PFSK-1 (cell line): ENCODE results near the gene EML3.

ENCODE experiments used
- FOXP2 ChIP-seq: optimal IDR thresholded peaks from 2 replicates; pipeline ENCODE3; 2011; ENCODE audit warnings: borderline replicate concordance, control low read depth, inconsistent platforms; ENCODE audit not compliant: insufficient read depth; ENCODE audit errors: extremely low read length, extremely low read depth
- POLR2AphosphoS5 ChIP-seq: IDR thresholded peaks from 2 replicates; pipeline ENCODE4 v1.6.1; 2012; ENCODE audit warnings: low read depth, mild to moderate bottlenecking, control low read depth, low read length, moderate library complexity
- REST ChIP-seq, 2 experiments: IDR thresholded peaks; 2 replicates each; pipeline versions ENCODE4 v1.6.1 to v1.8.0; 2011 to 2012; ENCODE audit warnings: low read depth in 2 of 2, low read length in 2 of 2, control low read depth in 1 of 2, inconsistent platforms in 1 of 2, mild to moderate bottlenecking in 1 of 2, moderate library complexity in 1 of 2; ENCODE audit not compliant: insufficient read depth in 1 of 2
- SIN3A ChIP-seq: IDR thresholded peaks from 2 replicates; pipeline ENCODE4 v1.6.1; 2012; ENCODE audit warnings: mild to moderate bottlenecking, low read length, moderate library complexity, borderline replicate concordance; ENCODE audit not compliant: insufficient read depth
- TAF1 ChIP-seq: IDR thresholded peaks from 2 replicates; pipeline ENCODE4 v1.6.1; 2012; ENCODE audit warnings: low read length, control low read depth, borderline replicate concordance; ENCODE audit not compliant: insufficient read depth

The EML3 gene

GRCh38 chr11:62580959-62581715 is 31.4 kb downstream of the EML3 start:
- TF ChIP-seq SIN3A (no peak), POLR2AphosphoS5 (no peak), FOXP2 (no peak), TAF1 (no peak), REST (IDR thresholded peaks at IDR 0.05; ENCODE audit: insufficient read depth in 1 of 2, low read depth in 2 of 2, low read length in 2 of 2) (no peak)

- no peak for TF ChIP-seq SIN3A
- TF ChIP-seq TAF1 = no peak
- TF ChIP-seq REST (IDR thresholded peaks at IDR 0.05; ENCODE audit: insufficient read depth in 1 of 2, low read depth in 2 of 2, low read length in 2 of 2) = no peak
- TF ChIP-seq POLR2AphosphoS5 = no peak
- TF ChIP-seq FOXP2 = no peak
These were observed 33.3 kb downstream of the EML3 start for GRCh38 chr11:62579252-62579651.

GRCh38 chr11:62578541-62578940 is 34.0 kb downstream of the EML3 start:
- TF ChIP-seq TAF1 = no peak
- no peak for TF ChIP-seq REST (IDR thresholded peaks at IDR 0.05; ENCODE audit: insufficient read depth in 1 of 2, low read depth in 2 of 2, low read length in 2 of 2)
- TF ChIP-seq SIN3A = no peak
- no peak for TF ChIP-seq FOXP2
- no peak for TF ChIP-seq POLR2AphosphoS5

- TF ChIP-seq TAF1 = no peak
- TF ChIP-seq REST (IDR thresholded peaks at IDR 0.05; ENCODE audit: insufficient read depth in 1 of 2, low read depth in 2 of 2, low read length in 2 of 2) = no peak
- no peak for TF ChIP-seq POLR2AphosphoS5
- no peak for TF ChIP-seq FOXP2
- TF ChIP-seq SIN3A = no peak
These were observed 35.4 kb downstream of the EML3 start for GRCh38 chr11:62577046-62577714.
